HUES48 (cell line): ENCODE measurements around the gene IL1RL1.

Source experiments
- H3K27ac ChIP-seq: one replicate; pipeline ENCODE4 v1.7.0; 2013; ENCODE audit warnings: low read depth, low read length, inconsistent platforms
- H3K27me3 ChIP-seq: 2 replicates; pipeline ENCODE4 v1.6.1; 2013; ENCODE audit warnings: mild to moderate bottlenecking, low read length; ENCODE audit not compliant: control insufficient read depth, insufficient read depth
- H3K36me3 ChIP-seq: 2 replicates; pipeline ENCODE4 v1.6.1; 2013; ENCODE audit warnings: low read length; ENCODE audit not compliant: control insufficient read depth, insufficient read depth
- H3K4me1 ChIP-seq: 2 replicates; pipeline ENCODE4 v1.6.1; 2013; ENCODE audit warnings: mild to moderate bottlenecking, low read length; ENCODE audit not compliant: control insufficient read depth, insufficient read depth
- H3K4me3 ChIP-seq: 2 replicates; pipeline ENCODE4 v1.5.1; 2013; ENCODE audit warnings: mild to moderate bottlenecking, low read depth, low read length
- H3K9ac ChIP-seq: 2 replicates; pipeline ENCODE4 v1.6.1; 2013; ENCODE audit warnings: mild to moderate bottlenecking, low read depth, low read length, moderate library complexity
- H3K9me3 ChIP-seq: 2 replicates; pipeline ENCODE4 v1.6.1; 2013; ENCODE audit warnings: low read length; ENCODE audit not compliant: control insufficient read depth, insufficient read depth

Gene IL1RL1

DNA sequence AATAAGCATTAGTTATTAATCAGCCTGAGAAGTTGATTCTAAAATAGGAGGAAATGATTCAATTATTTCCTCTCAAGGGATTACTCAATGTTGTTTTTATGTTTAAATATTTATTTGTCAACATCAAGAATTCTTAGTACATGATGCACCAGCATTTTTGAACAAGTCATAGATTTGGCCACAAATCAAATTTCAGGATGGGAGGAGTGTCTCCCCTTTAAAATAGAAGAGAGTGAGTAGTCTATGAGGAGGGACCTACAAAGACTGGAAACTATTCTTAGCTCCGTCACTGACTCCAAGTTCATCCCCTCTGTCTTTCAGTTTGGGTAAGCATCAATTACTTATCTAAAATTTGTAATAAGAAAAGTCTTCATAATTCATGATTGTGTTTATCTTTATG, 25.6 kb downstream of the IL1RL1 start:
- Histone ChIP-seq H3K9me3 (no peaks in the 10 kb centered on the region), H3K27ac (no peak overlapping the region), H3K36me3 (no peaks in the 10 kb centered on the region), H3K4me3 (no peak overlapping the region), H3K27me3 (no peaks in the 10 kb centered on the region), H3K4me1 (no peaks in the 10 kb centered on the region), H3K9ac (no peak overlapping the region)

DNA sequence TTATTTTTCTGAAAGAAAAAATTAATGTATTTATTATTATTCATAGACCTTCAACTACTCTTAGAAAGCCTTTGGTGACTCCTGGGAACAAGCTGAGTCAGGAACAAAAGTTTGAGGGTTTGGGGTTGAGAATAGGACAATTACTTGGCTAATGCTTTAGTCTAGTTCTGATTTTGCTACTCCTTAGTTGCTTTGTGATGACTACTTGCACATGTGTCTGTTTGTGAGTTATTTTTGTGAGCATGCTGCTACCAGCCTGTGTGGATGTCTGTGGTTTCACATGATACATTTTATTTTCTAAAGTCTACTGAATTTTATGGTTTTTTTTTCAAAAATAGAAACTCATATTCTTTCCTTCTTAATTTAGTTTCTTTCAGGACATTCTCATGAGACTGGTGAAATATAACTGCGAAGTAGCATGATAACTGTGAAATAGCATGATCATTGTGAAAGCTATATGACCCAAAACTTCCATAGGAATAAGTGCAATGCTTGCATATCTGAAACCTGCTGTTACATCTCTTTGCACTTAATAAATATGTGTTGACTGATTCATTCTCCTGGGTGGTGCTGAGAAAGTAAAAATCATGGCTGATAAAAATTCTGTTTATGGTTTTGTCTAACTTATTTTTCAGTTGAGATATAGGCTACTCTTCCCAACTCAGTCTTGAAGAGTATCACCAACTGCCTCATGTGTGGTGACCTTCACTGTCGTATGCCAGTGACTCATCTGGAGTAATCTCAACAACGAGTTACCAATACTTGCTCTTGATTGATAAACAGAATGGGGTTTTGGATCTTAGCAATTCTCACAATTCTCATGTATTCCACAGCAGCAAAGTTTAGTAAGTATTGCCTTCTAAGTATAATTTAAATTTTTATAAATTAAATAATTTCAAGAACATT, 26.4 kb downstream of the IL1RL1 start:
- Histone ChIP-seq H3K27me3 (no peaks in the 10 kb centered on the region), H3K36me3 (no peaks in the 10 kb centered on the region), H3K4me3 (no peak overlapping the region)

DNA sequence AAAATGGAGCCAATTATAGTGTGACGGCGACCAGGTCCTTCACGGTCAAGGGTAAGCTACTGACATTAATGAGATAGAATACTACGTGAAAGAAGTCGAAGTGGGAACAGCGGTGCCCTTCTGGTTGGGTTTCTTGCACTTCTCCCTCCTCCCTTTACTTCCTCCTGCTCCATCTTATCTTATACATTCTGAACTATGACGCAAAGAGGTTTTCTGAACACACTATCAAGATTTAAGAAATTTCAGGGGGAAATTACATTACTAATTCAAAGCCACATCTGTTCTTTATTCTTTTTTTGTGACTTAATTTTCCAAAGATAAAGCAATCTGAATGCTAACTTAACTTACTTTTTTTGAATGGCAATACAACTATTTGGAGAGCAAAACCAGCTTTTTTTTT, 29.4 kb downstream of the IL1RL1 start:
- Histone ChIP-seq H3K36me3 (no peaks in the 10 kb centered on the region), H3K4me1 (no peaks in the 10 kb centered on the region), H3K27ac (no peak overlapping the region), H3K4me3 (no peak overlapping the region), H3K9ac (no peak overlapping the region), H3K9me3 (no peaks in the 10 kb centered on the region), H3K27me3 (no peaks in the 10 kb centered on the region)

More for the DNA sequence above, 26.4 kb downstream of the IL1RL1 start:
- Histone ChIP-seq H3K27ac (no peak overlapping the region), H3K9me3 (no peaks in the 10 kb centered on the region), H3K9ac (no peak overlapping the region), H3K4me1 (no peaks in the 10 kb centered on the region)

DNA sequence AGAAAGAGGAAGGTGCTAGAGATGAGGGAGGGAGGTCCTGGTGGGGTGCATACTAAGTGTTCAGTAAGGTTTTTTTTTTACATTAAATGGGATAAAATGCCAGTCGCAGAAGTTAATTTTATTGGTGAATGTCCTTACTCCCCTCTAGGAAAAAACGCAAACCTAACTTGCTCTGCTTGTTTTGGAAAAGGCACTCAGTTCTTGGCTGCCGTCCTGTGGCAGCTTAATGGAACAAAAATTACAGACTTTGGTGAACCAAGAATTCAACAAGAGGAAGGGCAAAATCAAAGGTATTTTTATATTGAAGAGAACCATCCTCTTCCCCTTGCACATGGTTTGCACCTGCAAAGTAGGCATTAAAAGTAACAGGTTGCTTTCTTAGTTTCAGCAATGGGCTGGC, 31.5 kb downstream of the IL1RL1 start:
- no peak overlapping the region for H3K27ac ChIP-seq

DNA sequence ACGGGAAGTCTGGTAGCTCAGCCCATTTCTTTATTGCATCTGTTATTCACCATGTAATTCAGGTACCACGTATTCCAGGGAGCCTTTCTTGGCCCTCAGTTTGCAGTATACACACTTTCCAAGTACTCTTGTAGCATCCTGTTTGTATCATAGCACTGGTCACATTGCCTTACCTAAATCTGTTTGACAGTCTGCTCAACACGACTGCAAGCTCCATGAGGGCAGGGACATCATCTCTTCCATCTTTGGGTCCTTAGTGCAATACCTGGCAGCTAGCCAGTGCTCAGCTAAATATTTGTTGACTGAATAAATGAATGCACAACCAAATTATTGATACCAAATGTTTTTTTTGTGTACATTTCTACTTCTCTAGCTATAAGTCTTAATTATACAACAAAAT, 33.0 kb downstream of the IL1RL1 start:
- Histone ChIP-seq H3K4me3 (no peak overlapping the region), H3K27me3 (no peaks in the 10 kb centered on the region), H3K27ac (no peak overlapping the region), H3K9ac (no peak overlapping the region), H3K9me3 (no peaks in the 10 kb centered on the region), H3K4me1 (no peaks in the 10 kb centered on the region), H3K36me3 (no peaks in the 10 kb centered on the region)

More for the DNA sequence above, 31.5 kb downstream of the IL1RL1 start:
- Histone ChIP-seq H3K4me3 (no peak overlapping the region), H3K27me3 (no peaks in the 10 kb centered on the region), H3K9me3 (no peaks in the 10 kb centered on the region), H3K4me1 (no peaks in the 10 kb centered on the region), H3K36me3 (no peaks in the 10 kb centered on the region), H3K9ac (no peak overlapping the region)

DNA sequence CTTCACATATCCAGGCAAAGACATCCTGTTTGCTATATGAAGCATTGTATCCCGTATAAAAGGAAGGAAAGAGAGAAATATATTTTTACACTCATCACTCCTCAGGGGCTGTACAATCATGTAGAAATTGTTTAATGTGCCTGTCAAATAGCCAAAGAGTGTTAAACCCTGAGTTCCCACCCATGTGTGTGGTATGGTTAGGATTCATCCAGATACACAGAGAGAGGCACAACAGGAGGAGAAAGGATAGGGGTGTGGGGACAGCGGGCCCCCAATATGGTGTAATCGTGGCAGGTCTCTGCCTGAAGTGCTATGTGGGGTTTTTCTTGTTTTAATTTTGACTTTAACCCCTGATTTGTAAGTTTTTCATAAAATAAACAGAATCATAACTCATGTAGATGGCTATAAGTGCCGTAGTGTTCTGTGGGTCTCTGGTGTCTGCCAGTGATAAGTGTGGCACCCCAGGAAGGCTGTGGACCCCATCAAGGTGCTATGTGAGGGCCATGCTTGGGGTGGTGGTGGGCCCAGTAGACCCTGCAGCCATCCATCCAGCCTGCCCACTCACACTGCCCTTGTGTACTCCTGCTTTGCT, 34.1 kb downstream of the IL1RL1 start:
- H3K4me3 ChIP-seq = no peak overlapping the region
- H3K9ac ChIP-seq = no peak overlapping the region
- H3K4me1 ChIP-seq = no peaks in the 10 kb centered on the region
- no peaks in the 10 kb centered on the region for H3K27me3 ChIP-seq
- no peaks in the 10 kb centered on the region for H3K36me3 ChIP-seq
- H3K9me3 ChIP-seq = no peaks in the 10 kb centered on the region
- no peak overlapping the region for H3K27ac ChIP-seq

DNA sequence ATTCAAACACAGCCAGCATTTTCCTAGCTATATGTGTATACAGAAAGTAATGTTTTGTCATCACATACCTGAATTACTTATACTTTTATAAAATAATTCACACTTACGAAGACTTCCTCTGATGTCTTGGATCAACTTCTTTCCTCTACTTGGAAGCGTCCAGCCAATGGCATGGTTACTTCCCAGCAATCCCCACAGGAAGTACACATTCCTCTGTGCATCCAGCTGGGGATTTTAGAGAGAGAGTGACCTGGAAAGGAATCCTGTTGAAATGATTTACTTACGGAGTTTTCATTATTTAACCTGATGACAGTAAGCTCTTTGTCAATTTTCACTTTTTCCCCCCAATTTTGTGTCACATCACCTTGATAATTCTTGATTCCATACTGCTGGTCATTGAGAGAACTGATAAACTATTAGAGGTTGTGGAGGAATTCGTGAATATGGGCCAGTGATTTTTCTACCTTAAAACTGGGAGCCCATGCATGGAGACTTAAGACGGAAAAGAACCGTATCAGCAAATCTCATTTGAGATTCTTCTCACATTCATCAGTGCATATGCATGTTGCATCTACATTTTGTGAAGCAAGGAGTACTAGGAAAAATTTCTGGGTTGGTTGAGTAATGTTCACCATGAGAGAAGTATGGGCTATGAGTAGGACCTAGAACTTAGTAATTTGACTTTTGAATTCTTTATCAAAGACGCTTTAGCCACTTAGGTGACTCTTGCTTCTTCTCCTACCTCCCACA, 35.2 kb downstream of the IL1RL1 start:
- H3K27me3 ChIP-seq = no peaks in the 10 kb centered on the region
- no peak overlapping the region for H3K4me3 ChIP-seq
- no peak overlapping the region for H3K27ac ChIP-seq
- no peak overlapping the region for H3K9ac ChIP-seq
- H3K9me3 ChIP-seq = no peaks in the 10 kb centered on the region
- H3K36me3 ChIP-seq = no peaks in the 10 kb centered on the region
- no peaks in the 10 kb centered on the region for H3K4me1 ChIP-seq

DNA sequence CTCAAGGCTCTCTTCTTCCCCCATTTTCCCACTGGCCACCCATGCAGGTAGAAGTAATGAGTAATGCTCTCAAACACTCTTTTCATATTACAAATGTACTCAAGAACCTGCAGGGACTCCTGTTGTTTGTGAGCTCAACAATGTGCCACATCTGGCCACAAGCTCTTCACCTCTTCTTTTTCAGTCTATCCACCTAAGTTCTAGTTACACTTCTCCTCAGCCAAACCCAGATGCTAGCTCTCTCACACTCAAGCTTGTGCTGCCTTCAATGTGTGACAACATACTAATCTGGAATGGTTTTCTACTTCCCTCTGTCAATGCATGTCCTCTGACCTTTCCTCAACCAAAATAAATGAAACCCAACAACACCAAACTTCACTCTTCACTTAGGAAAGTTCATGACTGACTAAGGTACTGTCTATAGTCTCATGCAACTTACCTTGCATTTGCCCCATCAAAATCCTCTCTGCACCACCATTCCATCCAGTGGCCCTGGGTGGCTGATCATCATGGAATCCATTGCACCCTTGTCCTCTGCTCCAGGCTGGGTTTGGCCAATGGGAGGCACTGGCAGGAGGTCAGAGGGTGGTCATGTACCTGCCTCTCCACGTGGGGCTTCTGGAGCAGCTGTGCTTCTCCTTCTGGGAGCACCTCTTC, 38.9 kb downstream of the IL1RL1 start:
- no peak overlapping the region for H3K9ac ChIP-seq
- no peak overlapping the region for H3K27ac ChIP-seq
- H3K9me3 ChIP-seq = no peaks in the 10 kb centered on the region
- H3K4me1 ChIP-seq = no peaks in the 10 kb centered on the region
- no peak overlapping the region for H3K4me3 ChIP-seq
- no peaks in the 10 kb centered on the region for H3K36me3 ChIP-seq
- peaks cover 6% of the 10 kb centered on the region; the same call in 1 of the 2 replicates for H3K27me3 ChIP-seq

DNA sequence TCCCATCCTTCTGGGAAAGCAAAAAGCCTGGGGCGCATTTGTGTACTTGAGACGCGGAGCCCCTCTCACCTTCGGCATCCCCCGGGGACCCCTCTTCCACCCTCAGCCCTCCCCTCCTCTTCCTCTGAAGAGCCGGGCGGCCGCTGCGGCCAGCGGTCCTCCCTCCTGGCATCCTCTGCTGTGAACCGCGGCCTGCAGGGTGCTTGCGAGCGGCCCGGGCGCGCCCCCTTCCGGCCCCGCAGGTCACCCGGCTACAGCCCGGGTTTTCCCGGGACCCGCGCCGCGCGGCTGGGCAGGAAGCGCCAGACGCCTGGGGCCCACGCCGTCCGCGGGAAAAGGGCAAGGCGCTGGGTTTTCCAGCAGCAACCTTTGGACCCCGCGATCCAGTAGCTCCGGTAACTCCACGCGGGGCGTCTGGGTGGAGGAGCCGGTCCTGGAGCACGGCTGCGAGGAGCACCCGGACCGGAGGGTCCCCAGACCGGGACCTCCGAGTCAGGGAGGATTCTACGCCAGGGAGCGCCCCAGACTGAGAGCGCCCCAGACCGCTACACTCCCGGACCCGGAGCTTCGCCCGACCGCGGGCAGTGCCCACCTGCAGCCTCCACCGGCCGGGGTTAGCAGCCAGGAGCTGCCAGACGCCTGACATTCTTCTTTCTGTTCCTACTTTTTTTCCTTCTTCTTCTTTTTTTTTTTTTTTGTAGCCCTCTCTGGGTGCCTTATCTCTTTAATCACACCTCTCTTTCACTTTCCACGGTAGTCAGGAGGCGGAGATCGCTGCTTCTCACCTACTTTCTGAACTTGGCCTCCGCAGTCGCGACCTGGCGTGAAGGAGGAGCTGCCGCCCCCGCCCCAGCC, 44.4 kb downstream of the IL1RL1 start, which contains the start of gene IL18R1:
Gene IL18R1 (plus strand): TSS at position 271 of the 855 bp plus-strand sequence. CDS start 6,865 bp downstream, outside the sequence.
- H3K9me3 ChIP-seq = no peaks in the 10 kb centered on the region
- no peak within 1 kb of the TSS for H3K27ac ChIP-seq
- peaks cover 21% of the 10 kb centered on the region for H3K27me3 ChIP-seq
- H3K4me3 ChIP-seq = peak within 1 kb of the TSS; percentile 80
- peak within 1 kb of the TSS; percentile 61; the same call in 1 of the 2 replicates for H3K9ac ChIP-seq
- no peaks in the 10 kb centered on the region for H3K36me3 ChIP-seq
- no peaks in the 10 kb centered on the region for H3K4me1 ChIP-seq

DNA sequence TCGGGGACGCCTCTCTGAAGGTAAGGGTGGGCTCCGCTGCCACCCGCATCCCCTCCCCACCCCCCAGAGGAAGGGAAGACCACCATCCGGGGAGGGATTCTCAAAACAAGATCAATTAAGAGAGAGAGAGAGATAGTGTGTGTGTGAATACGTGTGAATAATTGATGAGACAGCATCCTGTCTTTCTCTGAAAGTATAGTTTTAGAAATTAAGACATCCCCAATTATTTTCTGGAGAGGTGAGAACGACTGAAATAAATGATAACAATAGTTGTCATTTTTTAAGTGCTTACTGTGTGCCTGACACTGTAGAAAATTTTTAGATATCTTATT, 45.0 kb downstream of the IL1RL1 start:
- H3K36me3 ChIP-seq = no peaks in the 10 kb centered on the region
- peak overlapping the region; percentile 80 for H3K4me3 ChIP-seq
- H3K9ac ChIP-seq = no peak overlapping the region
- H3K4me1 ChIP-seq = no peaks in the 10 kb centered on the region
- H3K27me3 ChIP-seq = peaks cover 21% of the 10 kb centered on the region
- H3K9me3 ChIP-seq = no peaks in the 10 kb centered on the region
- H3K27ac ChIP-seq = no peak overlapping the region
